Testis (tissue), 2 donors: ENCODE measurements around the gene CNPY1.

Experiments
- POLR2A ChIP-seq: fragments of 450-650 bp; IDR thresholded peaks from one replicate; pipeline ENCODE4 v1.6.1; 2017; ENCODE audit warnings: antibody characterized with exemption, mild to moderate bottlenecking, moderate library complexity
- TF ChIP-seq, protein P1 (sequence below), 3 experiments: fragments of 450-650 bp in 2 of 3; fragments of 200-600 bp in 1 of 3; sonication (generic) in 1 of 3; IDR thresholded peaks; one replicate each; pipeline ENCODE4 v1.5.1; 2016 to 2019; ENCODE audit warnings: antibody characterized with exemption in 3 of 3, mild to moderate bottlenecking in 2 of 3, moderate library complexity in 1 of 3

DNA sequence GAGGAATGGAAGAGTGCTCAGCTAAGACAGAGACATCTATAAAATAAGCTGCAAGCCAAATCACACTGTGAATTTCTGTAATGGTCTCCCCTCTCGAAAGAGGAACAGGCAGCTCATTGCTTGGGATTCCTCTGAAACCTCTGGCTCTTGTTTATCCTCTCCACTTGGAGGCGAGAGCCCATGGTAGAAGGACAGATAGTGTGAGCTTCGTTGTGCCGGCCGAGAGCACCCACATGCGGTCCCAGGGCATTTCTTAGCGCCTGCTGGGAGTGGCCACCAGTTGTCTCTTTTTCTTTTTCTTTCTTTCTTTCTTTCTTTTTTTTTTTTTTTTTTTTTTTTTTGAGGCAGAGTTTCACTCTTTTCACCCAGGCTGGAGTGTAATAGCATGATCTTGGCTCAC, 26.2 kb downstream of the CNPY1 start:
- TF ChIP-seq, protein P1, sequence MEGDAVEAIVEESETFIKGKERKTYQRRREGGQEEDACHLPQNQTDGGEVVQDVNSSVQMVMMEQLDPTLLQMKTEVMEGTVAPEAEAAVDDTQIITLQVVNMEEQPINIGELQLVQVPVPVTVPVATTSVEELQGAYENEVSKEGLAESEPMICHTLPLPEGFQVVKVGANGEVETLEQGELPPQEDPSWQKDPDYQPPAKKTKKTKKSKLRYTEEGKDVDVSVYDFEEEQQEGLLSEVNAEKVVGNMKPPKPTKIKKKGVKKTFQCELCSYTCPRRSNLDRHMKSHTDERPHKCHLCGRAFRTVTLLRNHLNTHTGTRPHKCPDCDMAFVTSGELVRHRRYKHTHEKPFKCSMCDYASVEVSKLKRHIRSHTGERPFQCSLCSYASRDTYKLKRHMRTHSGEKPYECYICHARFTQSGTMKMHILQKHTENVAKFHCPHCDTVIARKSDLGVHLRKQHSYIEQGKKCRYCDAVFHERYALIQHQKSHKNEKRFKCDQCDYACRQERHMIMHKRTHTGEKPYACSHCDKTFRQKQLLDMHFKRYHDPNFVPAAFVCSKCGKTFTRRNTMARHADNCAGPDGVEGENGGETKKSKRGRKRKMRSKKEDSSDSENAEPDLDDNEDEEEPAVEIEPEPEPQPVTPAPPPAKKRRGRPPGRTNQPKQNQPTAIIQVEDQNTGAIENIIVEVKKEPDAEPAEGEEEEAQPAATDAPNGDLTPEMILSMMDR (IDR thresholded peaks at IDR 0.05): no peak
- TF ChIP-seq POLR2A: no peak
